GM18858 (cell line): ENCODE measurements around the gene BCAS1.

Experiments
- ATAC-seq: cut with Tn5 transposase; IDR thresholded peaks from one replicate; pipeline ENCODE4 v1.9.1; 2021; ENCODE audit not compliant: unreplicated experiment

BCAS1 gene, protein sequence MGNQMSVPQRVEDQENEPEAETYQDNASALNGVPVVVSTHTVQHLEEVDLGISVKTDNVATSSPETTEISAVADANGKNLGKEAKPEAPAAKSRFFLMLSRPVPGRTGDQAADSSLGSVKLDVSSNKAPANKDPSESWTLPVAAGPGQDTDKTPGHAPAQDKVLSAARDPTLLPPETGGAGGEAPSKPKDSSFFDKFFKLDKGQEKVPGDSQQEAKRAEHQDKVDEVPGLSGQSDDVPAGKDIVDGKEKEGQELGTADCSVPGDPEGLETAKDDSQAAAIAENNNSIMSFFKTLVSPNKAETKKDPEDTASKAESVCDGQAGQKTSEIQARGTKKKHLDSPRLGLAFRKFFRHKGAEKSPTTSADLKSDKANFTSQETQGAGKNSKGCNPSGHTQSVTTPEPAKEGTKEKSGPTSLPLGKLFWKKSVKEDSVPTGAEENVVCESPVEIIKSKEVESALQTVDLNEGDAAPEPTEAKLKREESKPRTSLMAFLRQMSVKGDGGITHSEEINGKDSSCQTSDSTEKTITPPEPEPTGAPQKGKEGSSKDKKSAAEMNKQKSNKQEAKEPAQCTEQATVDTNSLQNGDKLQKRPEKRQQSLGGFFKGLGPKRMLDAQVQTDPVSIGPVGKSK

DNA sequence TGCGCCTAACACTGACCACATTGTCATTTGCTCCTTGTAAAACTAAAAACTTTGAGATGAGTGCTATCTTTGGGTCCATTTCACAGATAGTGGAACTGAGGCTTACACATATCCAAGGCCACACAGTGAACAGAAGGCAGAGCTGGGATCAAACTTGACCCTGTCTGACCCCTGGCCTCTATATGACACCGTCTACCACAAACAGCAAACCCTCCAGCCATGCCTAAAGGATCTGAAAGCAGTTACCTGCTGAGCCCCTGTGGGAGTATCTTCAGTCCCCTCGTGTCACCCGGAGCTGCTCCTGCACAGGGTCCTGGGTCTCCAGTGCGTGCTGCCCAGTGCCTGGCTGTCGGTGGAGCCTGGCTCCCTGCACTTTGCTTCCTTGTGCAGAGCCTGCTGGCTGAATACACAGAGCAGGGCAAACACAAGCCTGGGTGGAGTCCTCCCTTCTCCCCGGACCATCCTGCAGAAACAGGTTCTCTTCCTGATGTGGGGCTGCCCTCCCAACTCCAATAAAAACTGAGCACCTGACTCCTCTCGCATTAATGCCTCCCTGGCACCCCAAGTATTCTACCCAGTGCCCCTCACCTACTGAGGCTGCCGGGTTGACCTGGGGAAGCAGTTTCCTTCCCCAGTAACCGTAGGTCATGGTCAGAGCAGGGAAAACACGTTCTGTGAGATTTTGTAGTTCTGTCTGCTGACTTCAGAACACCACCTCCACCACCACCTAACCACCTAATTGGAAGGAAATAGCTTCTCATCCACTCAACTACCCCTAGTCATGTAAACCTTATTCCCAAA, at the start of gene BCAS1:
TSS of gene BCAS1 (minus strand) at position 408 of the 801 bp plus-strand sequence. CDS start 11,876 bp downstream, outside the sequence.
- ATAC-seq: no peak

GRCh38 chr20:54119744-54120143, 49.4 kb upstream of the BCAS1 start:
- no peak for ATAC-seq

GRCh38 chr20:54118220-54119001, 48.0 kb upstream of the BCAS1 start:
- ATAC-seq: no peak

- no peak for ATAC-seq
Measured at GRCh38 chr20:54116550-54117235, 46.3 kb upstream of the BCAS1 start.

DNA sequence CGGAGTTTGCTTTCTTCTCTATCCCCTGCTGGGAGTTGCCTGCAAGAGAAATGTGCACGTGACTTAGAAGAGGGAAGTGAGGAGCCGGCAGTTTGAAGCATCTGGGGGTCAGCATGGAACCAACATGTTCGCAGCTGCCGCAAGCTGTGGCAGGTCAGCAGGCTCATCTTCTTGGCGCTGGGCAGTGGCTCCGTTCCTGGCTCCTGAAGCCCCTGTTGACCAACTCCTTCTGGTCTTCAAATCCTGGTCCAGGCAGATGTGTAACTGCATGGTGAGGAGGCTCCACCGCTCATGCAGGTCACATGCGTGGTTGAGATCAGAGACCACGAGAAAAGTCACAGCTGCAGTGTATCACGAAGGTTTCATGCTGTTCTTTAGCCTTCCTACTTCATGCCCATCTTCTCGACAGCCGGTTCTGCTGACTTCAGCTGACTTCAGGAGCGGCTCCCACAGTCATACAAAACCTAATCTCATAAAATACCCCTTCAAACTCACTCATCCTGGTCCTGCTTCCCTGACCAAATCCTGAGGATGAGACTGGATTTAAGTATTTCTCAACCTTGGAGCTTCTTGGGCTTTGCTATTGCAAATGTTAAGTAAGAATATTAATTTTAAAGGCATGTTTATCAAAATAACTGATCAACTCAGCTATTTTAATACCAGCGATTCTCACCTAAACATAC, 44.9 kb upstream of the BCAS1 start:
- no peak for ATAC-seq

GRCh38 chr20:54114109-54114508, 43.7 kb upstream of the BCAS1 start:
- ATAC-seq: no peak

- no peak for ATAC-seq
Measured at GRCh38 chr20:54113566-54113965, 43.2 kb upstream of the BCAS1 start.

GRCh38 chr20:54112221-54112884, 42.0 kb upstream of the BCAS1 start:
- no peak for ATAC-seq

DNA sequence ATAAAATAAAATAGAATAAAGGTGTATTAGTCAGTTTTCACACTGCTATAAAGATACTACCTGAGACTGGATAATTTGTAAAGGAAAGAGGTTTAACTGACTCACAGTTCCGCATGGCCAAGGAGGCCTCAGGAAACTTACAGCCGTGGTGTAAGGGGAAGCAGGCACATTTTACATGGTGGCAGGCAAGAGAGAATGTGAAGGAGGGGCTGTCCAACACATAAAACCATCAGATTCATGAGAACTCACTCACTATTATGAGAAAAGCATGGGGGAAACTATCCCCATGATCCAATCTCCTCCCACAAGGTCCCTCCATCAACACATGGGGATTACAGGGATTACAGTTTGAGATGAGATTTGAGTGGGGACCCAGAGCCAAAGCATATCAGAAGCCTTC, 41.1 kb upstream of the BCAS1 start:
- no peak for ATAC-seq

- no peak for ATAC-seq
Measured at GRCh38 chr20:54110457-54110856, 40.1 kb upstream of the BCAS1 start.

- ATAC-seq: no peak
Measured at GRCh38 chr20:54110041-54110440, 39.6 kb upstream of the BCAS1 start.

GRCh38 chr20:54108817-54109216, 38.4 kb upstream of the BCAS1 start:
- no peak for ATAC-seq

DNA sequence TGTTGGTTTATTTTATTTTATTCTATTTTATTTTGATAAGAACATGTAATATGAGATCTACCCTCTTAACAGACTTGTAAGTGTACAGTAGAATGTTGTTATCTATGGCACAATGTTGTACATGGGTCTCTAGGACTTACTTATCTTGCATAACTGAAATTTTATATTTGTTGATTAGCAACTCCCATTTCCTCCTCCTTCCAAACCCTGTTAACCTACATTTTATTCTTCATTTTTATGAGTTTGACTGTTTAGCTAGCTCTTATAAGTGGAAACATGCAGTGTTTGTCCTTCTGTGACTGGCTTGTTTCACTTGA, 37.9 kb upstream of the BCAS1 start:
- ATAC-seq: no peak

GRCh38 chr20:54107600-54108325, 37.4 kb upstream of the BCAS1 start:
- no peak for ATAC-seq

DNA sequence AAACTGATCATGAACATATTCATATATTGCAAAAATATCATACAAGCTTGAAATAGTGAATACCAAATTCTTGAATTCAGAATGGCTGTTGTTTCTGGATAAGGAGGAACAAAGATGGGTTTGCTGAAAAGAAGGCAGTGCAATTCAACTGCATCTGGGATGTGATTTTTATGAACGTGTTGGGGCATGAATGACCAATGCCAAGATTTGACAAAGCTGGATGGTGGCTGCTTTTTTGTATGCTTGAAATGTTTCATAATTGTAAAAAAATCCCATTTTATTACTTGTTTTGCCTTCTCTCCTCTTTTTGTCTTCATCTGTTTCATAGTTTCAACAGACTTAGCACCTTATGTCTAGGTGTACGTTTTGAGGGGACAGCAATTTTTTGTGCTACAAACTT, 36.8 kb upstream of the BCAS1 start:
- ATAC-seq: no peak

DNA sequence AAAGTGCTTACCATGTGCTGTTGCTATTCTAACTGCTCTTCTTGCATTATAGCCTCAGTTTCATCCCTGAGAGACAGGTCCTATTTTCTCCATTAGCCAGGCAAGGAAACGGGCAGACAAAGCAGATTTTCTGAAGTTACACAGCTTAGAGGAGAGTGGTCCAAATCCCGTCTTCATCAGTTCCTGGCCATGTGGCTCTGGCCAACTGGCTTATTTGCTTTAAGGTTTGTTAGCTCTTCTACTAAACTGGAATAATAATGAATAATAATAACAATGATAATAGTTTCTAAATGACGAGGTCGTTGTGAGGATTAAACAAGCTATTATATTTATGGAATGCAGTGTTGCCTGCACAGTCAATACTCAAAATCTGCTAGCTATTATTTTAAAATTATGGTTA, 35.8 kb upstream of the BCAS1 start:
- ATAC-seq: no peak

GRCh38 chr20:54105653-54106052, 35.3 kb upstream of the BCAS1 start:
- ATAC-seq: no peak

GRCh38 chr20:54104781-54105180, 34.4 kb upstream of the BCAS1 start:
- no peak for ATAC-seq
